HCT116 (cell line): ENCODE results near the gene GOLGA5. TPM values are rescaled to one million over a fixed set of nuclear protein-coding genes. Genes with fewer than 3 reads are reported as not detected.

Experiments
- ATAC-seq: fragments of 200-7000 bp; cut with Tn5 transposase; 2 replicates; pipeline ENCODE4 v1.9.1; 2020; ENCODE audit warnings: mild to moderate bottlenecking, moderate library complexity
- BruUV-seq: library from RNA; stranded (reverse); fragments of 400-500 nt; replicated peaks from 2 replicates; lab custom pipeline; 2021; lab: Mats Ljungman, UMichigan
- CTCF ChIA-PET: fragments of 300-600 bp; sonication (Branson Sonifier 250); formaldehyde crosslinking; loops from one replicate; lab custom pipeline; 2021; ENCODE audit warnings: antibody characterized with exemption; lab: Charles Lee
- POLR2A ChIA-PET: fragments of 300-600, 350-600 bp; sonication (Branson Sonifier 250); formaldehyde crosslinking; loops from one replicate; lab custom pipeline; 2021; ENCODE audit warnings: antibody characterized with exemption; lab: Charles Lee
- RAD21 ChIA-PET, 2 experiments: fragments of 300-600 bp; sonication (Branson Sonifier 250); formaldehyde crosslinking; loops; one replicate each; lab custom pipeline; 2023; ENCODE audit warnings: low total read pairs in 2 of 2; ENCODE audit not compliant: uncharacterized antibody in 2 of 2, unreplicated experiment in 2 of 2, low non-redundant PET in 1 of 2; lab: Charles Lee
- DNase-seq: peaks from one replicate; pipeline ENCODE4 v3.0.0-alpha.2; 2010; ENCODE audit warnings: low read depth, low spot score
- H2AFZ ChIP-seq: fragments of 200-600 bp; shearing (Covaris generic), sonication (generic); 2 replicates; pipeline ENCODE4 v1.6.1; 2017; ENCODE audit warnings: low read depth, mixed run types, mixed read lengths, antibody characterized with exemption, low read length; ENCODE audit not compliant: poor library complexity, severe bottlenecking
- H3K27ac ChIP-seq: 2 replicates; pipeline ENCODE4 v1.5.1; 2012; ENCODE audit warnings: low read depth, low read length
- H3K27me3 ChIP-seq: fragments of 200-600 bp; sonication (generic); 2 replicates; pipeline ENCODE4 v1.6.1; 2016; ENCODE audit warnings: mixed run types, low read length, mixed read lengths; ENCODE audit not compliant: insufficient read depth
- H3K36me3 ChIP-seq, 2 experiments: fragments of 200-500 bp in 1 of 2; fragments of 200-600 bp in 1 of 2; sonication (Bioruptor generic) in 1 of 2; sonication (generic) in 1 of 2; 2 replicates each; pipeline versions ENCODE4 v1.5.1 to v1.6.1; 2014 to 2016; ENCODE audit warnings: low read length in 2 of 2, inconsistent platforms in 1 of 2, mixed read lengths in 1 of 2, mixed run types in 1 of 2; ENCODE audit not compliant: insufficient read depth in 2 of 2, control insufficient read depth in 1 of 2
- H3K4me1 ChIP-seq, 2 experiments: fragments of 200-600 bp in 1 of 2; sonication (generic) in 1 of 2; 2 replicates each; pipeline versions ENCODE4 v1.5.1 to v1.6.1; 2012 to 2017; ENCODE audit warnings: low read length in 2 of 2, inconsistent platforms in 1 of 2, mild to moderate bottlenecking in 1 of 2, mixed read lengths in 1 of 2, mixed run types in 1 of 2, moderate library complexity in 1 of 2; ENCODE audit not compliant: insufficient read depth in 2 of 2, control insufficient read depth in 1 of 2
- H3K4me2 ChIP-seq: fragments of 200-600 bp; sonication (generic); 2 replicates; pipeline ENCODE4 v1.6.1; 2017; ENCODE audit warnings: mixed run types, low read length, mixed read lengths
- H3K4me3 ChIP-seq, 2 experiments: fragments of 200-600 bp in 1 of 2; sonication (generic) in 1 of 2; replicated peaks in 1 of 2; 2 replicates each; pipeline ENCODE4 v1.5.1; 2011 to 2016; ENCODE audit warnings: low read length in 2 of 2, control low read depth in 1 of 2, low read depth in 1 of 2, mild to moderate bottlenecking in 1 of 2, mixed read lengths in 1 of 2, mixed run types in 1 of 2
- H3K79me2 ChIP-seq: fragments of 200-600 bp; sonication (generic); 2 replicates; pipeline ENCODE4 v1.6.1; 2017; ENCODE audit warnings: mild to moderate bottlenecking, mixed run types, low read length, moderate library complexity, mixed read lengths; ENCODE audit not compliant: insufficient read depth
- H3K9ac ChIP-seq: fragments of 200-600 bp; sonication (generic); 2 replicates; pipeline ENCODE4 v1.6.1; 2016; ENCODE audit warnings: low read length, mixed read lengths
- H3K9me2 ChIP-seq: fragments of 200-600 bp; sonication (generic), shearing (Covaris generic); 2 replicates; pipeline ENCODE4 v1.6.1; 2017; ENCODE audit warnings: mixed run types, mild to moderate bottlenecking, moderate library complexity; ENCODE audit not compliant: insufficient read depth
- H3K9me3 ChIP-seq, 2 experiments: fragments of 200-500 bp in 1 of 2; fragments of 200-600 bp in 1 of 2; sonication (Bioruptor generic) in 1 of 2; sonication (generic) in 1 of 2; 2 replicates each; pipeline ENCODE4 v1.6.1; 2014 to 2017; ENCODE audit warnings: low read length in 2 of 2, mixed read lengths in 2 of 2, inconsistent platforms in 1 of 2, low read depth in 1 of 2, mild to moderate bottlenecking in 1 of 2, mixed run types in 1 of 2, moderate library complexity in 1 of 2; ENCODE audit not compliant: control insufficient read depth in 1 of 2, insufficient read depth in 1 of 2
- H4K20me1 ChIP-seq: fragments of 200-600 bp; sonication (generic), shearing (Covaris generic); 2 replicates; pipeline ENCODE4 v1.6.1; 2017; ENCODE audit warnings: mixed run types, mild to moderate bottlenecking, moderate library complexity; ENCODE audit not compliant: insufficient read depth
- CTCF ChIP-seq, 3 experiments: fragments of 200-600 bp in 1 of 3; sonication (generic) in 1 of 3; IDR thresholded peaks in 2 of 3; conservative IDR thresholded peaks in 1 of 3; 2 replicates each; pipeline ENCODE4 v1.5.1; 2012 to 2017; ENCODE audit warnings: low read depth in 2 of 3, low read length in 2 of 3, antibody characterized with exemption in 1 of 3, borderline replicate concordance in 1 of 3, control low read depth in 1 of 3, mild to moderate bottlenecking in 1 of 3, mixed read lengths in 1 of 3, mixed run types in 1 of 3, moderate library complexity in 1 of 3; ENCODE audit not compliant: insufficient read depth in 1 of 3
- ELF1 ChIP-seq: IDR thresholded peaks from 2 replicates; pipeline ENCODE4 v1.6.1; 2012; ENCODE audit warnings: low read depth, borderline replicate concordance
- EZH2phosphoT487 ChIP-seq: fragments of 200-600 bp; IDR thresholded peaks from 2 replicates; pipeline ENCODE4 v1.6.1; 2018; ENCODE audit warnings: antibody characterized with exemption, borderline replicate concordance
- FOSL1 ChIP-seq: IDR thresholded peaks from 2 replicates; pipeline ENCODE4 v1.6.1; 2012; ENCODE audit warnings: low read depth
- JUND ChIP-seq: IDR thresholded peaks from 2 replicates; pipeline ENCODE4 v1.6.1; 2012
- MAX ChIP-seq: IDR thresholded peaks from 2 replicates; pipeline ENCODE4 v1.6.1; 2012
- POLR2A ChIP-seq: IDR thresholded peaks from 2 replicates; pipeline ENCODE4 v1.7.0; 2011; ENCODE audit warnings: borderline replicate concordance; ENCODE audit not compliant: insufficient read depth, insufficient read length; ENCODE audit errors: extremely low read depth
- POLR2AphosphoS5 ChIP-seq: IDR thresholded peaks from 2 replicates; pipeline ENCODE4 v1.6.1; 2011; ENCODE audit warnings: mild to moderate bottlenecking, low read depth, low read length, moderate library complexity
- RAD21 ChIP-seq: IDR thresholded peaks from 2 replicates; pipeline ENCODE4 v1.6.1; 2012; ENCODE audit warnings: low read depth, mild to moderate bottlenecking
- SRF ChIP-seq: IDR thresholded peaks from 2 replicates; pipeline ENCODE4 v1.6.1; 2012; ENCODE audit warnings: low read depth
- TCF7L2 ChIP-seq: IDR thresholded peaks from 2 replicates; pipeline ENCODE4 v1.7.0; 2011; ENCODE audit warnings: borderline replicate concordance, inconsistent platforms; ENCODE audit not compliant: insufficient read depth, insufficient read length; ENCODE audit errors: extremely low read depth
- intact Hi-C: fragments of 100-400 bp; cut with micrococcal nuclease; formaldehyde crosslinking; loops from 2 replicates; pipeline ENCODE4 v1.10.0; 2022
- total RNA-seq: library from RNA; stranded (reverse); gene quantifications from one replicate; pipeline ENCODE4 v1.2.1, GENCODE V29; 2021; ENCODE audit not compliant: unreplicated experiment

The GOLGA5 gene
- total RNA-seq, 1 experiment from 2014 or later = 24.4 TPM

- Histone ChIP-seq H3K79me2 (no peaks in the 10 kb centered on the region), H3K27me3 (no peaks in the 10 kb centered on the region), H3K27ac (no peak overlapping the region), H2AFZ (no peak overlapping the region), H3K4me3 (no peak overlapping the region), H3K4me1 (peaks cover 0 to 6% of the 10 kb centered on the region in 2 experiments; a peak in 1 of 4 replicates), H4K20me1 (no peaks in the 10 kb centered on the region), H3K9me2 (no peaks in the 10 kb centered on the region), H3K4me2 (no peak overlapping the region), H3K9me3 (no peaks in the 10 kb centered on the region), H3K9ac (no peak overlapping the region), H3K36me3 (peaks cover 0 to 11% of the 10 kb centered on the region in 2 experiments; a peak in 2 of 4 replicates)
- RAD21 ChIA-PET = no interaction called here
- intact Hi-C loops = no loop called here
- TF ChIP-seq ELF1 = no peak
- TF ChIP-seq EZH2phosphoT487 = no peak
- TF ChIP-seq TCF7L2 = no peak
- no peak for TF ChIP-seq SRF
- no peak for TF ChIP-seq JUND
- no peak for TF ChIP-seq POLR2AphosphoS5
- no peak for TF ChIP-seq RAD21
- TF ChIP-seq CTCF (IDR thresholded peaks at IDR 0.05 in 2 of 3, conservative IDR thresholded peaks at IDR 0.05 in 1 of 3; ENCODE audit: borderline replicate concordance in 1 of 3, insufficient read depth in 1 of 3, low read depth in 2 of 3, low read length in 2 of 3) = no peak
- no peak for TF ChIP-seq FOSL1
- no peak for TF ChIP-seq POLR2A
- no peak for TF ChIP-seq MAX
- no peak for DNase-seq
- BruUV-seq = no TSS peak
- no peak for ATAC-seq
- CTCF ChIA-PET = no interaction called here
- POLR2A ChIA-PET = no interaction called here
Observed at GRCh38 chr14:92844204-92844603, 50.1 kb downstream of the GOLGA5 start.
